Lower leg skin (tissue), 4 donors: Measurements from ENCODE around the gene RSPO1. TPM values are rescaled to one million over a fixed set of nuclear protein-coding genes. Genes with fewer than 3 reads are reported as not detected.

Experiments
- DNase-seq, 2 donors: peaks; one replicate each; pipeline ENCODE4 v3.0.0-alpha.2; 2019; ENCODE audit warnings: low spot score in 2 of 2
- H3K4me3 ChIP-seq: fragments of 200-600 bp; sonication (generic); 2 replicates; pipeline ENCODE4 v1.5.1; 2017; ENCODE audit warnings: mild to moderate bottlenecking, low read depth; ENCODE audit not compliant: poor library complexity, severe bottlenecking
- POLR2A ChIP-seq, 2 donors: fragments of 450-650 bp; IDR thresholded peaks; one replicate each; pipeline ENCODE4 v1.6.1; 2016 to 2017; ENCODE audit warnings: antibody characterized with exemption in 2 of 2, mild to moderate bottlenecking in 1 of 2, moderate library complexity in 1 of 2
- WGBS, 2 donors: methylation state at CpG; one replicate each; pipeline ENCODE4 v1.1.5; 2018; 5-methylcytosine and 5-hydroxymethylcytosine counted together
- intact Hi-C: fragments of 100-400 bp; cut with DNase I; formaldehyde crosslinking; loops from one replicate; pipeline ENCODE4 v1.15.0; 2023; ENCODE audit warnings: low total_unique reads
- total RNA-seq, 4 donors: library from RNA; depleted of rRNA; stranded (reverse); fragments of >200 nt; gene quantifications; one replicate each; pipeline ENCODE4 v1.1.0, GENCODE V29; 2016
- TF ChIP-seq, protein P1 (sequence below), 3 donors: fragments of 450-650 bp; IDR thresholded peaks; one replicate each; pipeline ENCODE4 v1.5.1; 2016; ENCODE audit warnings: antibody characterized with exemption in 3 of 3, mild to moderate bottlenecking in 3 of 3, moderate library complexity in 2 of 3

The RSPO1 gene
- total RNA-seq, 4 donors from 2014 or later = 1.1 to 9.4 (median 6.2) TPM

DNA sequence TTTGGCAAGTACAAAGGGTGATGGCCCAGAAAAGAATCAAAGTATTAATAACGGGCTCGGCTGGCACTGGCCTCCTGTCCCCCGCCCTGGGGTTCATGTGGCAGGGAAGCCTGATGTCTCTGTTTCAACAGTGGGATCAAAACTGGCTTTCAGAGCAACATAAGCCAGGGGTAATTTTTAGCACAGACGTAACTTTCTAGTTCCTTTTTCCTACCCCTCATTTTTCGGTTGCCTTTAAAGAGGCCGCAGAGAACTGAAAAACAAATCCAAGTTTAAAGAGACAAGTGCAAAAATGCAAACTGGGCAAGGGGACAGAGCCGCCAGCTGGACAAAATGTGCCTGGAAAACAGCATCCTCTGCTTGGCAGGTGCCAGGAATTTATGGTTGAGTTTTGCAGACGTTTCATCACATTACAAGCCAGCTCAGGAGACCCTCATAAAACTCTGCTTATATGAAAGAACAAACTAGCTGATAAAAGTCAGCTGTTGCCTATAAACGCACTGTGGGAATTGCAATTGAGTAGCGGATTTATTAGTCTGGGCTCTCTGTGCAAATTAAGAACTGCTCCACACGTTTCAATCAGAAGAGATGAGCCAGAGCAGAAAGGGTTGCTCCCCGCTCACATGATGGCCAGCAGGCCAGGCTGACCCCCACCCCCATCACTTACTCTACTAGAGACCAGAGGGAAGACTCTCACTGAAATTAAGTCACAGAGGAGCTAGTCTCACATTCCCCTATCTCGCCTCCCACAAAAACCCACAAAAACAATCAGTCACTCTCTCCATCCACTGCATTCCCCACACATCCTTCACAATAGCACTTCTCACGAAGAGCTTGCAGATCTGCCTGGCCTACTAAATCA is 41.8 kb upstream of the RSPO1 start:
- DNase-seq = no peak
- TF ChIP-seq, protein P1, sequence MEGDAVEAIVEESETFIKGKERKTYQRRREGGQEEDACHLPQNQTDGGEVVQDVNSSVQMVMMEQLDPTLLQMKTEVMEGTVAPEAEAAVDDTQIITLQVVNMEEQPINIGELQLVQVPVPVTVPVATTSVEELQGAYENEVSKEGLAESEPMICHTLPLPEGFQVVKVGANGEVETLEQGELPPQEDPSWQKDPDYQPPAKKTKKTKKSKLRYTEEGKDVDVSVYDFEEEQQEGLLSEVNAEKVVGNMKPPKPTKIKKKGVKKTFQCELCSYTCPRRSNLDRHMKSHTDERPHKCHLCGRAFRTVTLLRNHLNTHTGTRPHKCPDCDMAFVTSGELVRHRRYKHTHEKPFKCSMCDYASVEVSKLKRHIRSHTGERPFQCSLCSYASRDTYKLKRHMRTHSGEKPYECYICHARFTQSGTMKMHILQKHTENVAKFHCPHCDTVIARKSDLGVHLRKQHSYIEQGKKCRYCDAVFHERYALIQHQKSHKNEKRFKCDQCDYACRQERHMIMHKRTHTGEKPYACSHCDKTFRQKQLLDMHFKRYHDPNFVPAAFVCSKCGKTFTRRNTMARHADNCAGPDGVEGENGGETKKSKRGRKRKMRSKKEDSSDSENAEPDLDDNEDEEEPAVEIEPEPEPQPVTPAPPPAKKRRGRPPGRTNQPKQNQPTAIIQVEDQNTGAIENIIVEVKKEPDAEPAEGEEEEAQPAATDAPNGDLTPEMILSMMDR (IDR thresholded peaks at IDR 0.05) = no peak
- no peak for TF ChIP-seq POLR2A (IDR thresholded peaks at IDR 0.05)
- H3K4me3 ChIP-seq = no peak overlapping the region
- 50 to 51% methylated on average over 14 of the region's 14 CpGs for WGBS, 2 donors
- intact Hi-C loops = loop anchor here (10.0 kb wide), 1 partner anchor 72 kb away; no protein-coding TSS in a partner anchor

DNA sequence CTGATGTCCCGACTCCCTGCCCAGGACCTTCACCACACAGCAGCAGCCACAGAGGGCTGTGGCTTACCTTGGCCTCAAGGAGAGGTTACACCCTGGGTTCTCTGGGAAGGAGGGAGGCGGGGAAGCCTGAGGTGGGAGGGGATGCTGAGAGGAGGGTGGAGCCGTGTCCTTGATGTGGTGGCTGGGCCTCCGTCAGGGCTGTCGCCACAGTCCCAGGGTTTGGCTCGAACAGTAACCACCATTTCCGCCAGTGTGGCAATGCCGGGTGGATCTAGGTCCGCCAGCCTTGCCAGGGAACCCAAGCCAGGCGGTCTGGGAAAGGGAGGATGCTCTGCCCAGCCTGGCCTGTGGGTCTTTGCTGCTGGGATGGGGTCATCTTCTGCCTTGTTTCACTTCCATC is 39.2 kb upstream of the RSPO1 start:
- no peak for TF ChIP-seq POLR2A (IDR thresholded peaks at IDR 0.05)
- TF ChIP-seq, protein P1 (IDR thresholded peaks at IDR 0.05) = no peak
- peak; percentile 31 to 86 for DNase-seq
- no peak overlapping the region for H3K4me3 ChIP-seq
- intact Hi-C loops = loop anchor here (10.0 kb wide), 1 partner anchor 69 kb away; no protein-coding TSS in a partner anchor
- WGBS, 2 donors = 37 to 40% methylated on average over 10 of the region's 10 CpGs

DNA sequence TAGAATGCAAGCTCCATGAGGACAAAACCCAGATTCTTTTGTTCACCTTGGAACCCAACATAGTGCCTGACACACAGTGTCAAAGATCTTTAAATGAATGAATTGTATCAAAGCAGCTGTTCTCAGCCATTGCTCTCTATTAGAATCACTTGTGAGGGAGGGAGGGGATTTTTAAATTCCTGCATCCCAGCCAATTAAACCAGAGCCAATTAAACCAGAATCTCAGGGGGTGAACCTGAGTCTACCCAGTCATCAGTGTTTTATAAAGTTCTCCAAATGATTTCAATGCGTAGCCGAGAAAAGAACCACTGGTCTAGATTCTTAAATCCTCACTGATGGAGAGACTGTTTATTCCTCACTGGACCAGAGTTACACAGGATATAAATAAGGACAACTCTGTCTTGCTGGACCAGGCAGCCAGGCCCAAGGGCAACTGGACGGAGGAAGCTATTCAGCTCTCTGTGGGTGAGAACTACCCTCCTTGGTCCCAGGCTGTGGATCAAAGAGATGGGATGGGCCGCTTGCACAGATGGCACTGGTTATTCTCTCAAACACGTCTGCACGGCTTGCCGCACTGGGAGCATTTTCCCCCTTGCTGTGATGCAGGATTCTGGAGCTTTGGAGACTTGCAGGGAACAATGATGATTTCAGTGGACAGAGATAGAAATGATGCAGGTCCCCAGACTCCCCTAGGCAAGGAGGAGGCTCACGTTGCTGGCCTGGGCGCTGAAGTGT is 37.6 kb upstream of the RSPO1 start:
- TF ChIP-seq, protein P1 (IDR thresholded peaks at IDR 0.05) = no peak
- TF ChIP-seq POLR2A (IDR thresholded peaks at IDR 0.05) = no peak
- intact Hi-C loops = loop anchor here (10.0 kb wide), 1 partner anchor 68 kb away; no protein-coding TSS in a partner anchor
- H3K4me3 ChIP-seq = no peak overlapping the region
- WGBS, 2 donors = 41 to 48% methylated on average over 8 to 9 of the region's 9 CpGs
- no peak for DNase-seq

DNA sequence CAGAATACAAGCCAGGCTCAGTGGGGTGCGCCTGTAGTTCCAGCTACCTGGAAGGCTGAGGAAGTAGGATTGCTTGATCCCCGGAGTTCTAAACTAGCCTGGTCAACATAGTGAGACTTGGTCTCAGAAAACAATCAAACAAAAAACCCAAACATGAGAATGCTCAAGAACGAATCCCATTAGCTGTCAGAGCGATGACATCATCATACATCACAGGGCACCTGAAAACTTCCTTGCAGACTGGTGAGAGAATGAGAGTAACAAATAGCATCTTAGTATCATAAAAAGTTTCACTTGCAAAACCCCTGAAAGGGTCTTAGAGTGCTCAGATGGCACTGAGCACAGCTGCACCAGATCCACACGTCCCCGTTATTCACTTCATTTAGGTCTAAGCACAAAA is 36.6 kb upstream of the RSPO1 start:
- H3K4me3 ChIP-seq = no peak overlapping the region
- TF ChIP-seq, protein P1 (IDR thresholded peaks at IDR 0.05) = no peak
- no peak for TF ChIP-seq POLR2A (IDR thresholded peaks at IDR 0.05)
- intact Hi-C loops = loop anchor here (10.0 kb wide), 1 partner anchor 66 kb away; no protein-coding TSS in a partner anchor
- no peak for DNase-seq
- WGBS, 2 donors = 77 to 83% methylated on average over 6 of the region's 6 CpGs

DNA sequence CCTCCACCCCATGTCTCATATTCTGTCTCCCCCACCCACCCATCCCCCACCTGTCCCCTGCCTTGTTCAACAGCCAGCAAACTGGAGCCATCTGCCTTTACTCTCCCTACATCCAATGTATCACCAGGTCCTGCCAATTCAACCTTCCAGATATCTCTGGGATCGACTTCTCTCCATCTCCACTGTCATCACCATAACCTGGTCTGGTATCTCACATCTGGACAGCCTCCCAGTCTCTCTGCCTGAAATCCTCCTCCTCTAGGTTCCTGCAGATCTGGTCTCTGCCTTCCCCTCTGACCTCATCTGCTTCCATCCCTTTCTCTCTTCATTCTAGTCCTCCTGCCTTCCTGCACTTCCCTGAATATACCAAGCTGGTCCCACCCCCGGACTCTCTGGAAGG is 35.4 kb upstream of the RSPO1 start:
- intact Hi-C loops = loop anchor here (10.0 kb wide), 1 partner anchor 65 kb away; no protein-coding TSS in a partner anchor
- no peak overlapping the region for H3K4me3 ChIP-seq
- WGBS, 2 donors = 66 to 75% methylated on average over 2 of the region's 2 CpGs
- DNase-seq = no peak
- TF ChIP-seq POLR2A (IDR thresholded peaks at IDR 0.05) = no peak
- TF ChIP-seq, protein P1 (IDR thresholded peaks at IDR 0.05) = no peak
